GM08714 (cell line): ENCODE measurements around the gene AUNIP.

Experiments used
- H3K4me3 ChIP-seq: fragments of 200-500 bp; sonication (Bioruptor generic); 2 replicates; pipeline ENCODE4 v1.5.1; 2014; ENCODE audit warnings: mild to moderate bottlenecking, low read length, inconsistent platforms
- ZNF274 ChIP-seq: IDR thresholded peaks from 2 replicates; pipeline ENCODE4 v1.6.1; 2012; ENCODE audit warnings: mild to moderate bottlenecking, low read depth, low read length

AUNIP gene

GRCh38 chr1:25858906-25859789 lies at the start of gene AUNIP:
Gene AUNIP (minus strand): TSS chr1:25859457. CDS start chr1:25859357, 100 bp downstream.
- H3K4me3 ChIP-seq = peak within 1 kb of the TSS; percentile 90
- TF ChIP-seq ZNF274 = no peak

- no peak for TF ChIP-seq ZNF274
- H3K4me3 ChIP-seq = no peak overlapping the region
These were observed 49.8 kb upstream of the AUNIP start for GRCh38 chr1:25909040-25909439.

- no peak for TF ChIP-seq ZNF274
- H3K4me3 ChIP-seq = no peak overlapping the region
These were observed 48.9 kb upstream of the AUNIP start for GRCh38 chr1:25908161-25908560.

GRCh38 chr1:25907601-25908000 lies 48.3 kb upstream of the AUNIP start:
- TF ChIP-seq ZNF274 = no peak
- H3K4me3 ChIP-seq = no peak overlapping the region

- peak overlapping the region; percentile 25; the same call in 1 of the 2 replicates for H3K4me3 ChIP-seq
- TF ChIP-seq ZNF274 = no peak
These were observed 47.5 kb upstream of the AUNIP start for GRCh38 chr1:25906644-25907300.

- TF ChIP-seq ZNF274 = no peak
- H3K4me3 ChIP-seq = peak within 1 kb of the TSS; percentile 94
These were observed 46.7 kb upstream of the AUNIP start, which contains the start of gene STMN1 for GRCh38 chr1:25905680-25906643. Gene STMN1 (minus strand): TSS chr1:25906419. CDS start chr1:25904676, 1,743 bp downstream.

- peak overlapping the region; percentile 94 for H3K4me3 ChIP-seq
- TF ChIP-seq ZNF274 = no peak
These were observed 45.9 kb upstream of the AUNIP start for GRCh38 chr1:25904943-25905679.

GRCh38 chr1:25903986-25904385 lies 44.7 kb upstream of the AUNIP start:
- H3K4me3 ChIP-seq = peak overlapping the region; percentile 87
- TF ChIP-seq ZNF274 = no peak

GRCh38 chr1:25902462-25902861 lies 43.2 kb upstream of the AUNIP start:
- TF ChIP-seq ZNF274 = no peak
- no peak overlapping the region for H3K4me3 ChIP-seq

GRCh38 chr1:25900219-25900618 lies 41.0 kb upstream of the AUNIP start:
- no peak for TF ChIP-seq ZNF274
- no peak overlapping the region for H3K4me3 ChIP-seq

GRCh38 chr1:25899792-25900191 lies 40.5 kb upstream of the AUNIP start:
- no peak for TF ChIP-seq ZNF274
- no peak overlapping the region for H3K4me3 ChIP-seq

- H3K4me3 ChIP-seq = no peak overlapping the region
- no peak for TF ChIP-seq ZNF274
These were observed 39.2 kb upstream of the AUNIP start for GRCh38 chr1:25898223-25899015.
